ENCODE measurements around the gene KLHL34.

Gene KLHL34

DNA sequence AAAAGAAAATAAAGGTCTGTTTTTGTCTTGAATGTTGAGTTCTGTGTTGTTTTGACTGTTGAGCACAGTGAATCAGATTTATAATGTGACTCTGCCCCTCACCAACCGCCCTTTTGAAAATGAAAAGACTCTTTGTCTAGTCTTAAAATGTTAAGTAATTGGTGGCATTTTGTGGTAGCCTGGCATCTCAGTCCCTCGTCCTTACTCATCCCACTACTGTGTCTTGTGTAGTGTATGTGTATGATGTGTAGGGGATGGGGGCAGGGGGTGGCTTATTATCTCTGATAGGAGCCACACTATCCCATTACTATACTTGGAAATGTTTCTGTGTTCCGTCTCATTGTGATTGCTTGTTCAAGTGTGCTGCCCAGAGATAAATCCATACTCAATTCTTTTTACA, 12.2 kb downstream of the KLHL34 start:
- no peaks in the 10 kb centered on the region for H3K27me3 ChIP-seq (ENCODE audit: insufficient read depth, low read length, poor library complexity, severe bottlenecking)
- no peak overlapping the region for H2AFZ ChIP-seq (ENCODE audit: low read length)
- no peak overlapping the region for H3K4me2 ChIP-seq (ENCODE audit: low read depth, low read length, poor library complexity, severe bottlenecking)

DNA sequence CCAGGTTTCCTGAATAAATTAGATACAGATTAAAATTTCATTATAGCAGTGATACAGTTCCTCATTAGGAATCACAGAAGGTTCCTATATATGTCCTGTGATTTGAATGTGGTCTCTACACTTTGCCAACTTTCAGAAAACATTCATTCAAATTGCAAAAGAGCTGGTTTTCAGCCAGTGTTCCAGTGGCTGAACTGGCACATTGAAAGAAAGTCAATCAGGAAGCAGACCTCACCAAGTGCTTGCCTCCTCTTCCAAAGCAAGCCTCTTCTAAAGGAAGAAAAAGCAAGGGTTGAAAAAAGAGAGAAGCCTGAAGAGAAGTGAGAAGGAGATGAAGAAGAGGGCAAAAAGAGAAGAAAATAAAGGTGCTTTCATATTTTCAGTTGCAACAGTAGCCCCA, 12.7 kb downstream of the KLHL34 start:
- Histone ChIP-seq H3K9me2 (replicated peaks; ENCODE audit: low read depth, low read length) (no peaks in the 10 kb centered on the region), H3K79me2 (ENCODE audit: insufficient read depth, low read length) (no peaks in the 10 kb centered on the region), H4K20me1 (ENCODE audit: insufficient read depth, low read length, poor library complexity, severe bottlenecking) (no peaks in the 10 kb centered on the region), H3K9ac (ENCODE audit: low read depth, low read length, poor library complexity, severe bottlenecking) (no peak overlapping the region), H3K4me3 (ENCODE audit: low read length, poor library complexity, severe bottlenecking) (no peak overlapping the region), H3K36me3 (ENCODE audit: insufficient read depth, low read length) (no peaks in the 10 kb centered on the region), H3K4me2 (ENCODE audit: low read depth, low read length, poor library complexity, severe bottlenecking) (no peak overlapping the region), H3K27me3 (ENCODE audit: insufficient read depth, low read length, poor library complexity, severe bottlenecking) (no peaks in the 10 kb centered on the region), H3K4me1 (ENCODE audit: insufficient read depth, low read length, poor library complexity, severe bottlenecking) (no peaks in the 10 kb centered on the region), H3F3A (ENCODE audit: low read depth) (no peaks in the 10 kb centered on the region), H3K9me3 (ENCODE audit: insufficient read depth, low read depth, low read length) (no peaks in the 10 kb centered on the region), H2AFZ (ENCODE audit: low read length) (no peak overlapping the region)
- TF ChIP-seq, protein P1, sequence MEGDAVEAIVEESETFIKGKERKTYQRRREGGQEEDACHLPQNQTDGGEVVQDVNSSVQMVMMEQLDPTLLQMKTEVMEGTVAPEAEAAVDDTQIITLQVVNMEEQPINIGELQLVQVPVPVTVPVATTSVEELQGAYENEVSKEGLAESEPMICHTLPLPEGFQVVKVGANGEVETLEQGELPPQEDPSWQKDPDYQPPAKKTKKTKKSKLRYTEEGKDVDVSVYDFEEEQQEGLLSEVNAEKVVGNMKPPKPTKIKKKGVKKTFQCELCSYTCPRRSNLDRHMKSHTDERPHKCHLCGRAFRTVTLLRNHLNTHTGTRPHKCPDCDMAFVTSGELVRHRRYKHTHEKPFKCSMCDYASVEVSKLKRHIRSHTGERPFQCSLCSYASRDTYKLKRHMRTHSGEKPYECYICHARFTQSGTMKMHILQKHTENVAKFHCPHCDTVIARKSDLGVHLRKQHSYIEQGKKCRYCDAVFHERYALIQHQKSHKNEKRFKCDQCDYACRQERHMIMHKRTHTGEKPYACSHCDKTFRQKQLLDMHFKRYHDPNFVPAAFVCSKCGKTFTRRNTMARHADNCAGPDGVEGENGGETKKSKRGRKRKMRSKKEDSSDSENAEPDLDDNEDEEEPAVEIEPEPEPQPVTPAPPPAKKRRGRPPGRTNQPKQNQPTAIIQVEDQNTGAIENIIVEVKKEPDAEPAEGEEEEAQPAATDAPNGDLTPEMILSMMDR (conservative IDR thresholded peaks at IDR 0.05; ENCODE audit: low read length): no peak
- no peak for TF ChIP-seq EZH2phosphoT487 (IDR thresholded peaks at IDR 0.05; ENCODE audit: borderline replicate concordance)

More for the DNA sequence above, 12.2 kb downstream of the KLHL34 start:
- Histone ChIP-seq H3F3A (ENCODE audit: low read depth) (no peaks in the 10 kb centered on the region), H4K20me1 (ENCODE audit: insufficient read depth, low read length, poor library complexity, severe bottlenecking) (no peaks in the 10 kb centered on the region), H3K9me3 (ENCODE audit: insufficient read depth, low read depth, low read length) (no peaks in the 10 kb centered on the region), H3K9ac (ENCODE audit: low read depth, low read length, poor library complexity, severe bottlenecking) (no peak overlapping the region), H3K4me1 (ENCODE audit: insufficient read depth, low read length, poor library complexity, severe bottlenecking) (no peaks in the 10 kb centered on the region), H3K9me2 (replicated peaks; ENCODE audit: low read depth, low read length) (no peaks in the 10 kb centered on the region), H3K4me3 (ENCODE audit: low read length, poor library complexity, severe bottlenecking) (no peak overlapping the region), H3K79me2 (ENCODE audit: insufficient read depth, low read length) (no peaks in the 10 kb centered on the region), H3K36me3 (ENCODE audit: insufficient read depth, low read length) (no peaks in the 10 kb centered on the region)
- TF ChIP-seq, protein P1 (conservative IDR thresholded peaks at IDR 0.05; ENCODE audit: low read length): no peak
- no peak for TF ChIP-seq EZH2phosphoT487 (IDR thresholded peaks at IDR 0.05; ENCODE audit: borderline replicate concordance)

GRCh38 chrX:21639775-21640174, 18.4 kb downstream of the KLHL34 start:
- TF ChIP-seq EZH2phosphoT487 (IDR thresholded peaks at IDR 0.05; ENCODE audit: borderline replicate concordance): no peak
- TF ChIP-seq, protein P1 (conservative IDR thresholded peaks at IDR 0.05; ENCODE audit: low read length): no peak
- Histone ChIP-seq H2AFZ (ENCODE audit: low read length) (no peak overlapping the region), H3K9me3 (ENCODE audit: insufficient read depth, low read depth, low read length) (no peaks in the 10 kb centered on the region), H3K4me3 (ENCODE audit: low read length, poor library complexity, severe bottlenecking) (no peak overlapping the region), H3K9me2 (replicated peaks; ENCODE audit: low read depth, low read length) (no peaks in the 10 kb centered on the region), H3K4me1 (ENCODE audit: insufficient read depth, low read length, poor library complexity, severe bottlenecking) (no peaks in the 10 kb centered on the region), H3K27me3 (ENCODE audit: insufficient read depth, low read length, poor library complexity, severe bottlenecking) (no peaks in the 10 kb centered on the region), H3F3A (ENCODE audit: low read depth) (no peaks in the 10 kb centered on the region), H3K4me2 (ENCODE audit: low read depth, low read length, poor library complexity, severe bottlenecking) (no peak overlapping the region), H3K79me2 (ENCODE audit: insufficient read depth, low read length) (no peaks in the 10 kb centered on the region), H4K20me1 (ENCODE audit: insufficient read depth, low read length, poor library complexity, severe bottlenecking) (no peaks in the 10 kb centered on the region), H3K9ac (ENCODE audit: low read depth, low read length, poor library complexity, severe bottlenecking) (no peak overlapping the region), H3K36me3 (ENCODE audit: insufficient read depth, low read length) (no peaks in the 10 kb centered on the region)
